IPS-NIHi11 (cell line): ENCODE data around the gene FAM131C.
"Not testable (repeated sequence)": the region's sequence is repeated elsewhere in the genome, so short reads cannot be mapped to it uniquely, and the experiment has no call there.

Experiments
- DNase-seq: peaks from one replicate; pipeline ENCODE4 v3.0.0; 2012; ENCODE audit warnings: mixed read lengths, low spot score

The FAM131C gene

DNA sequence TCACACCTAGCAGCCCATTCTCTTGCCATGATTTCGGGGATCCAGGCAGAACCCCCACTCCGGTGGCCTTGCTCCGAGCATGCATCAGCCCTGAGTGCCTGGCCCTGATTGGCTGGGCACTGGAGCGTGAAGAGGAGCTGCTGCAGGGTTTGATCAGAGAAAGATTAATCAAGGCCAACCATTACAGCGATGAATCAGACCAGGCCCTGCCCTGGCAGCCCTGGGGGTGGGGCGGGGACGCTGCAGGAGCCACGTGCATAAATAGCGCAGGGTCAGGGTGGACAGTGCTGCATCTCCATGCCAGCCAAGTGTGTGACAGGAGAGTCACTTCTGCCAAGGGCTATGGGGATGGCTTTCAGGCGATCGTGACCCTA, 3.4 kb upstream of the FAM131C start:
- DNase-seq, result no peak

DNA sequence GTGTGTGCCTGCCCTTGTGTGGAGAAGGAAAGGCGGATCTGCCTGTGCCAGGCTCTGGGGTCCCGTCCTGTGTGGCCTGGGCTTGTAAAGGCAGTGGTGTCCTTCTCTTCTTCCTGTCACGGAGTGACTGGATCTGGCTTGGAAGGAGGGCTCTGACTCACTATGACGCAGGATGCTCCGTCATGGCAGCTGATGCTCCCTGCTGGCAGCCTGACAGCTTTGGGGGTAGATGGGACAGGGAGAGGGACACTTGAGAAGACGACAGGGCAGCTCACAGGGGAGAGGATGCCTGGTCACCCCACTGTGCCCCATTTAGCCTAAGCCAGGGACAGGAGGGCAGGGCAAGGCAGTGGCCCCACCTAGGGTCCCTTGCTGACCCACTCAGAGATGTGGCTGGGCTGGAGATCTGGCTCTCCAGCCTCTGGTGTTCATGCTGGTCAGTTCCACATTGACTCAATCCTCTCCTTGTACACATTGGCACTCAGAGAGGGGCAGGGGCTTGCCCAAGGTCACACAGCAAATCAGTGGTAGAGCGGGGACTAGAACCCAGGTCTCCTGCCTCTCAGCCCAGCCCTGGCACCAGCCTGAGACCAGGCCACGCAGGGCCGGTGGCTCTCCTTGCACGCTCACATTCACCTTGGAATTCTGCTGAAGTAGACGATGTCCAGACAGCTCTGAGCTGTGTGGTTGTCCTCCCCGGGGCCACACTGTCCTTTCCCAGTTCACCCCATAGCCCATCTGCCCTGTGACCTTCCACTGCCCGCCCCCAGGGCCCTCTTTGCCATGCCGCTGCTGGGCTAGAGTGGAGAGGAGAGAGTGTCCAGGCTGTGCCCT, 2.8 kb upstream of the FAM131C start:
- no peak for DNase-seq

- DNase-seq, result no peak
Observed at GRCh38 chr1:16075337-16076030, 2.0 kb upstream of the FAM131C start.

DNA sequence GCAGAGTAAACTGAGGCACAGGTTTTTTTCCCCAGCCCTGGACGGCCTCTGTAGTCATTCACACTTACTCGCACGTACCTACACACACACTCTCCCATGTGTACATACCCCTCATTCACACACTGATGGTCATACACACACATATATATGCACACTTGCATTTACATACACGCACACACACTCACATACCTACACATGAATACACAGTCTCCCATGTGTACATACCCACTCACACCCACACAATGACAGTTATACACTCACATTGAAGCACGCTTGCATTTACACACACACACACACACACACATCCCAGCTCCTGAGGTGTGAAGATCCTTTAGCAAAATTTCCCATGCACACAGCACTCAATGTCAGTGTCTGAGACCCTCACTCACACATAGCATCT, 766 bp upstream of the FAM131C start:
- DNase-seq, result no peak

GRCh38 chr1:16072616-16073484, 601 bp downstream of the FAM131C start:
- DNase-seq, result peak; percentile 59

DNA sequence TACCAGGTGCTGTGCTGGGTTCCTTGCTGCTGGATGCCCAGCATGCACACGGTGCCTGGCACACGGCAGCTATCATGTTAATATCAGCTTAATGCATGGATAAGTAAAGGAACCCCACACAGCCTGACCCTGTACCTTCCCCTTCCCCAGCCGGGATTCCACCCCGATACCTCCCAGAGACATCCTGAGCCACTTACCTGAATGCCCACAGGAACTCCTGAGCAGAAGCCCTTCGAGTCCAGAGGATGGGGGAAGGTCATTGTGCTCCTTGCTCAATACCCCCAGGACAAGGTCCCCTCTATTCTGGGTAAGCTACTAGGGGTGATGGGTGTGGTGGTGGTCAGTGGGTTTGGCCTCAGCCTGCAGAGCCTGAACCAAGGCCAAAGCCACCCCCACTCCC, 1.4 kb downstream of the FAM131C start:
- DNase-seq, result no peak

DNA sequence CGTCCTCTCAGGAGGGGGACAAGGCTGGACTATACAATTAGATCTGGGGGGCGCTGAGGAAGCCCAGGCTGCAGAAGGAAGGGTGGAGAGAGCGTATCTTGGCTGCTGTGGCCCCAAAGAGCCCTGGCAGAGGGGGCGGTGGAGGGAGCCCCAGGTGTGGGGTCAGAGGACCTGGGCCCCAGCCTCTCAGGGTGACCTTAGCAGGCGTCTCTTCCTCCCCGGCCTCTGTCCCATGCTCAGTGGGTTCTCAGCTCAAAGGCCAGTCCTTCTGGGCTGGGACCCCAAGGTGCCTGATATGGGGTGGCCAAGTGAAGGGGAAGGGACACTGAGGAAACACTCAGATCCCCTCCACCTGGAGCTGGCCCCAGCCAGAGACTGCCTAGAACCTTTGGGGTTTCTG, 1.8 kb downstream of the FAM131C start:
- DNase-seq, result no peak

DNA sequence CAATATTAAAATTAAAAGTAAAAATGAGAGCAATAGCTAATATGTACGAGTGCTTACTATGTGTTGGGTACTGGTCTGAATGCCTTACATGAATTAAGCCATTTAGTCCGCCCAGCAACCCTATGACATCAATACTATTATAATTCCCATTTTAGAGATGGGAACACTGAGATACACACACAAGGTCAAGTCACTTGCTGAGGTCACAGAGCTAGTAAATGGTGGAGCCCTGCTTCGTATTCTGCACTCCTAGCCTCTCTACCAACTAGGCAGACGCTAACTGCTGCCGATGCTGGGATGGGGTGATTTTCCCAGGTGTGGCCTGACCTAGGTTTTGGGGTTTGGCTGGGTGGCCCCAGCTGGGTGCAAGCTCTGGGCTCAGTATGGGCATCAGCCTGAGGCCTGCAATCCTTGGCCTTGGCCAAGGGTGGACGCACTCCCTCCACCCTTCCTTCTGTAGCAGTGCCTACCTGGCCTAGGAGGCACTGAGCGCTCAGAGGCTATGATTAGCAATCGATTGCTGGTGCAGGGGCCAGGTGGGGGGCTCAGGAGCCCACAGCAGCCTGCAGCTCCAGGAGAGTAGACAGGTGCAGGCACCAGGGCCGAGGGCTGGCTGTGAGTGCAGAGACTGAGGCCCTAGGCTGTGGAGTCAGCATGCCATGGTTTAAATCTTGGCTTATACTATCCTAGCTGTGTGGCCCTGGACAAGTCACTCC, 2.7 kb downstream of the FAM131C start:
- no peak for DNase-seq

DNA sequence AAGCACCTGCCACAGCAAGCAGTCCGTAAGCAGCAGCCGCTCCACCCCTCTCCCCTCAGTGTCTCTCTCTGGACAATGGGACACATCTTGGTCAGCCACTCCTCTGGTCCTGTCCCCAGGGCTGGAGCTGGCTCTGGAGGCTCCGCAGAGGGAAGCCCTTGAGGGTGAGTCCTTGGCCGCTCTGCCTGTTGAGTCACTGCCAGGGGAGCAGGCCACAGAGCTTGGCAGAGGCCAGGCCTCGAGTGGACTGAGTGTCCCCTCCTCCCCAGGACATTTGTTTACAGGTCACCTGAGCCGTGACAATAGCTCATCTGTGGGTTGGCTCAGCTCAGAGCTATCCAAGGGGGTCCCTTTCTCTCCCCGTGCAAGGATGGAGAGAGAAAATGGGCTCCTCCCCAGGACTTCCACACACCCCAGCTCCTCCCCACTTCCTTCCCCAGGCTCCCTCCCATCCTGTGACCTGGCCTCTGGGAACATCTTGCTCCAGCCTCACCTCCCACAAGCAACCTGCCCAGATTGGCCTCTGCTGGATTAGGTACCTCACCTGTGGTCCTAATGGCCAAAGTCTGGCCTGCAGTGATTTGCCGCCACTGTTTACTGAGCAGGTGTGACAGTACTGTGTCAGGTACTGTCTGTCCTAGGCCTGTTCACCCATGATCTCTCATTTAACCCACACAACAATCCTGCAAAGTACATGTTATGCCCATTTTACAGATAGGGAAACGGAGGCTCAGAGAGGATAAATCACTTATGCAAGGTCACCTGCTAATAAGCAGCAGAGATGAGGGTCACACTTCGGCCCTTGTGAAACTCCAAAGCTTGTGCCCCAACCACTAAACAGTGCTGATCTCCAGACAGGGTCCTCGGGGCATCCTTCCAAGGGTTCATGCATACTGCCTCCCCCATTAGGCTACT, 4.8 kb downstream of the FAM131C start:
- DNase-seq, result no peak

GRCh38 chr1:16067933-16068332, 5.5 kb downstream of the FAM131C start:
- no peak for DNase-seq

DNA sequence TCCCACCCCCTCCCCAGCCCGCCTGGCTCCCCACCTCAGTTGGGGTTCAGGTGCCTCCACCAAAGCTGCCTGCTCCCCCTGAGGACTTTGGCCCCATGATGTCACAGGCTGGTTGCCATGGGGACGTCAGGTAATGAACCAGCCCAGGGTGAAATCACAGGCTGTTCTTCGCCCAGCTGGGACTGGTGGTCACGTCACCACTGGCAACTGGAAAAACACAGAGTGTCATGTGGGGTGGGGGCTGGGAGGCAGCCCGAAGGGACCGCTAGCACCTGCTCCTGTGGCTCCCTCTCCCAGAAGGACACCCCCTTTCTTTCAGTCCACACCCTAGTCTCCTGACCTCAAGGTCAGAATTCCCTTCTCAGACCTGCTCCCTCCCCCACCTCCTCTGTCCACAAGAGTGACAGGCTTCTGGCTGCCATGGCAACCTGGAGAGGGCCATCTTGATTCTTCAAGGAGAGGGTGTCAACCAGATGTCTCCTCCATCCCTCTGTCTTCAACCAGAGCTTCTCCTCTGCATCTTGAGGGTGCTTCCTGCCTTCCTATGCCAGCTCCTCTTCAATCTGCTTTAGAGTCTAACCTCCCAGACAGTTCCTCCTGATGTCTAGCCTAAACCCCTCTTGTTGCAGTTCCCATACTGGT, 6.2 kb downstream of the FAM131C start:
- no peak for DNase-seq

DNA sequence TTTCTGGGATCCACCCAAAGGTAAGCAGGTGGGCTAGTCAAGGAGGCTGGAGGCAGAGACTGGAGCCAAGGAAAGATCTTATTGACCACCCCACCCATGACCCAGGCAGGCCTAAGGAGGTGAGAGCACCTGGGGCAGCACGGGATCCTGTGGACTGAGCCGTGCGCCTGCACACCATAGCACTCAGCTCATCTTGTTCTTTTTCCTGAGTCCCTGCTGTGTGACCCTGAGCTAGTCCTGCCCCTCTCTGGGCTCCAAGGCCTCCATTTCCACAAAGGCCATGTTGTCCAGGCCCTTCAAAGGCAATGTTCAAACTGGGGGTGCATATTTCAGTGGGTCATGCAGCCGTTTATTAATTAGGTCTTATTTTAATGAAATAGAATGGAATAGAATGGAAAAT, 7.2 kb downstream of the FAM131C start:
- no peak for DNase-seq

- no peak for DNase-seq
Observed at GRCh38 chr1:16065269-16065576, 8.2 kb downstream of the FAM131C start.

- DNase-seq, result no peak
Observed at GRCh38 chr1:16064536-16065268, 8.7 kb downstream of the FAM131C start.

DNA sequence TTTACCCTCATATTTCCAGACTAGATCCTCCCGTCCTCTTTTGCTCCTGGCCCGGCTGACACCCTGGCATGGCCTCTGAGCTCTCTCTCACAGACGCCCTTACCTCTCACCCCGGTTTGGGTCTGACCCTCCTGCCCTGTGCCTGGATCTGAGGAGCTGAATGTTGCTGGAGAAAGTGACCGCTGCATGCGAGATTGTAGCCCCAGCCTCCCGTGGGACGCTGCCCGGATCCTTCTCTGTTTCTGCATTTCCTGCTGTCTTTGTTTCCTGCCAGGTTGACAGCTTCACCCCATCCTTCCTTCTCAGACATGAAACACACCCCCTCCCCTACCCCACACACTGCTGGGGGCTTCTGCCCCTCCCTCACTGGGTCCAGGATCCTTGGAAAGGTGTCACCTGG, 9.5 kb downstream of the FAM131C start:
- DNase-seq, result no peak

- no peak for DNase-seq
Observed at GRCh38 chr1:16063226-16063829, 10.1 kb downstream of the FAM131C start.

GRCh38 chr1:16062687-16063075, 10.8 kb downstream of the FAM131C start:
- not testable (repeated sequence) for DNase-seq

DNA sequence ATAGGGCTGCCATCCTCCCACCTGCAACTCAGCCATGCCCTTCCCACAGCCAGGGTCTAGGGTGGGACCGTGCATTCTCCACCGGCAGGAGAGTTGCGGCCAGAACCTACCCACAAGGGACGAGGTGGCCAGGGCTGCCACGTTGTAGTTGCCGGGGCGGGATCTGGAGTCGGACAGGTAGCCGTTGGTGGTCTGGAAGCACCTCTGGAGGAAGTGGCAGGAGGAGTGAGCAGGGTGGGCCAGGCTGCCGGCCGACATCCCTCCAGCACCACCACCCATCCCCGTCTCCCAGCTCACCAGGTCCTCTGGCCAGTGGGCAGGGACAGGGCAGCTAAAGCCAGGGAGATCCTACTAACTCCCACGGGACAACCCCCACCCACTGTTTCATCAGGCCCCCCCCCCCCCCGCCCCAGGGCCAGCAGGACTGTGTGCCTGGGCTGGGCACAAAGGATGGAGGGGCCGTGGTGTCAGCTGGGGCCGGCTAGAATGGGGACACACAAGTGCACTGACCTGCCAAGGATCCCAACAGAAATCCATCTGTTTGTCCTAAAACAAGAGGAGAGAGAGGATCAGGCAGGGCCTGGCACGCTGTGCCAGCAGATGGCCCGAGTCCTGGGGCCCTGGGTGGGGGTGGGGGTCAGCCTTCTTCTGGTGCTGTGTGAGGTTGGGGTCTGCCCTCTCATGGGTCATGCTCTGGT, 11.3 kb downstream of the FAM131C start:
- DNase-seq, result not testable (repeated sequence)

- no peak for DNase-seq
Observed at GRCh38 chr1:16061266-16061665, 12.2 kb downstream of the FAM131C start.
